Mucosa of descending colon (tissue), 3 donors: Measurements from ENCODE around the gene OR52A5. TPM values are rescaled to one million over a fixed set of nuclear protein-coding genes. Genes with fewer than 3 reads are reported as not detected.

Source experiments
- ATAC-seq: fragments of 200-7000 bp; cut with Tn5 transposase; one replicate; pipeline ENCODE4 v1.9.1; 2020; ENCODE audit warnings: mild to moderate bottlenecking, moderate library complexity
- DNase-seq, 3 donors: peaks; one replicate each; pipeline ENCODE4 v3.0.0-alpha.2; 2020
- H3K36me3 ChIP-seq: fragments of 200-600 bp; one replicate; pipeline ENCODE4 v1.8.0; 2021; ENCODE audit warnings: low read depth, mild to moderate bottlenecking
- H3K4me1 ChIP-seq: fragments of 200-600 bp; one replicate; pipeline ENCODE4 v1.8.0; 2021; ENCODE audit warnings: low read depth, mild to moderate bottlenecking
- H3K4me3 ChIP-seq: fragments of 200-600 bp; one replicate; pipeline ENCODE4 v1.8.0; 2021; ENCODE audit warnings: mild to moderate bottlenecking
- H3K9me3 ChIP-seq: fragments of 200-600 bp; one replicate; pipeline ENCODE4 v1.8.0; 2021; ENCODE audit warnings: mild to moderate bottlenecking
- intact Hi-C, 2 donors: fragments of 100-400 bp; cut with DNase I in 1 of 2; cut with micrococcal nuclease in 1 of 2; formaldehyde crosslinking; loops; one replicate each; pipeline versions ENCODE4 v1.11.0 to v1.11.1; 2022; cut with DNase I, micrococcal nuclease
- total RNA-seq, 3 donors: library from RNA; stranded (reverse); fragmentation: NEBNext Ultra II Directional in 2 of 3; extraction: Animal tissue kit (Norgen Biotek cat#: 25700) in 2 of 3; gene quantifications; one replicate each; pipeline versions ENCODE4 v1.2.1 to v1.2.4, GENCODE V29; 2021 to 2023
- TF ChIP-seq, protein P1 (sequence below): fragments of 200-600 bp; IDR thresholded peaks from one replicate; pipeline ENCODE4 v1.8.0; 2022; ENCODE audit warnings: antibody characterized with exemption, mild to moderate bottlenecking
- donor health status: DM: no; HTN: no; CAD: no; lungs with moderate emphysema.
- donor health status: DM: no; HTN: no; CAD: no.
- donor health status: DM: no; HTN: yes; CAD: no.

The OR52A5 gene
- total RNA-seq, 3 donors from 2014 or later = not detected

DNA sequence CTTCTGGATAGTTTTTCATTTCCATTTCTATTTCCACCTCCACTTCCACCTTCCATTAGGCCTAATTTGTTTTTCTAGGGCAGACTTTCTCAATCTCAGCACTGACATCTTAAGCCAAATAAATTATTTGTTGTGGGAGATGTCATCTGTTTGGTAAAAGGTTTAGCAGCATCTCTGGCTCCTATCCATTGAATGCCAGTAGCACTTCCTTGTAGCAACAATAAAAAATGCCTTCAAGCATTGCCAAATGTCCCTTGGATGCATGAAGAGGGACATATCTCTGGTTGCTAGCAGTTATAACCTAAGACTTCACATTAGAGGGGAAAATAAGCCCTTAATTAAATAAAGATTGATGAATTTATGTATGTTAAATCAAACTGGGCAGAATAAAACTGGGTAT is 1.9 kb downstream of the OR52A5 start:
- H3K36me3 ChIP-seq = no peaks in the 10 kb centered on the region
- no peak for ATAC-seq
- intact Hi-C loops = no loop called here

DNA sequence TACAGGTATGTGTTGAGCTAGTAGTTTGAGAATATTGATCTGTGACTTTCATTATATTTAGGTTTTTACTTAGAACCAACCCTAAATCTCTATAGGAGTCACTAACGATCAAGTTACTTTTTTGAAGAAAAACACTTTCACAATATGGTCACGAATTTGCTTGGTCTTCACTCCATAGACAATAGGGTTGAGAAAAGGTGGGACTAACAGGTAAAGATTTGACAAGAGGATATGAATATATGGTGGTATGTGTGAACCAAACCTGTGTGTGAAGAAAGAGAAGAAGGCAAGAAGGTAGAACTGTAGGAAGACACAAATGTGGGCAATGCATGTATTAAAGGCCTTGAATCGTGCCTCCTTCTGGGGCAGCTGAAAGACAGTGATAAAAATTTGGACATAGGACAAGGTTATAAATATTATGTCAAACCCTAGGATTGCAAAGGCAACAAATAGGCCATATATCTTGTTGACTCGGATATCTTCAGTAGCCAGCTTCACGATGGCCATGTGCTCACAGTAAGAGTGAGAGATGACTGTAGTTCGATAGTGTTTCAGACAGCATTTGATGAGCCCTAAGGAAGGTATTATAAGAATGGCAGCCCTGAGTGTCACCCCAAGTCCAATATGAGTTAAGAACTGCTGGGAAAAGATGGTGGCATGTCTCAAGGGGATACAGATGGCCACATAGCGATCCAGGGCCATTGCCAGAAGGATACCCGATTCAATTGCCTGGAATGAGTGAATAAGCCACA is 6.4 kb downstream of the OR52A5 start:
- intact Hi-C loops = no loop called here

More for the DNA sequence above, 1.9 kb downstream of the OR52A5 start:
- no peak overlapping the region for H3K4me3 ChIP-seq
- no peaks in the 10 kb centered on the region for H3K4me1 ChIP-seq
- H3K9me3 ChIP-seq = no peaks in the 10 kb centered on the region
- TF ChIP-seq, protein P1, sequence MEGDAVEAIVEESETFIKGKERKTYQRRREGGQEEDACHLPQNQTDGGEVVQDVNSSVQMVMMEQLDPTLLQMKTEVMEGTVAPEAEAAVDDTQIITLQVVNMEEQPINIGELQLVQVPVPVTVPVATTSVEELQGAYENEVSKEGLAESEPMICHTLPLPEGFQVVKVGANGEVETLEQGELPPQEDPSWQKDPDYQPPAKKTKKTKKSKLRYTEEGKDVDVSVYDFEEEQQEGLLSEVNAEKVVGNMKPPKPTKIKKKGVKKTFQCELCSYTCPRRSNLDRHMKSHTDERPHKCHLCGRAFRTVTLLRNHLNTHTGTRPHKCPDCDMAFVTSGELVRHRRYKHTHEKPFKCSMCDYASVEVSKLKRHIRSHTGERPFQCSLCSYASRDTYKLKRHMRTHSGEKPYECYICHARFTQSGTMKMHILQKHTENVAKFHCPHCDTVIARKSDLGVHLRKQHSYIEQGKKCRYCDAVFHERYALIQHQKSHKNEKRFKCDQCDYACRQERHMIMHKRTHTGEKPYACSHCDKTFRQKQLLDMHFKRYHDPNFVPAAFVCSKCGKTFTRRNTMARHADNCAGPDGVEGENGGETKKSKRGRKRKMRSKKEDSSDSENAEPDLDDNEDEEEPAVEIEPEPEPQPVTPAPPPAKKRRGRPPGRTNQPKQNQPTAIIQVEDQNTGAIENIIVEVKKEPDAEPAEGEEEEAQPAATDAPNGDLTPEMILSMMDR = no peak
- DNase-seq = no peak

DNA sequence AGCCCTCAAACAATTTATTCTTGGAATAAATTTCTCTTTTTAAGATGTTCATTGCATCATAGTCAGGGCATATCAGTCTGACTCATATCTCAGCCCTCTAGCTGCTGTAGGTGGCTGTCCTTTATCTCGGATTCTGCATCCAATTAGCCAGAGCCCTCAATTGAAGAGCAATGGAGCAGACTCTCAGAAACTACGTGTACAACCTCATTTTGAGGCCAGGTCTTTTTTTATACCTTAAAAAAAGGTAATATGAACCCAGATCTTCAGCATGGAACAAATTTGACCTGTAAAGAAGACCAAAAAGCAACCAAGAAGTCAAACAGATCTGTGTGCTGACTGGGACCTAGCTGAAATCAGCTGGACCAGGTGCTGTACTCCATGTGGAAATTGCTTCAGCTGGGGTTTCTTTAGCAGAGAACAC is 8.7 kb downstream of the OR52A5 start:
- Histone ChIP-seq H3K4me3 (no peak overlapping the region), H3K9me3 (no peaks in the 10 kb centered on the region), H3K36me3 (no peaks in the 10 kb centered on the region), H3K4me1 (no peaks in the 10 kb centered on the region)
- ATAC-seq = no peak
- TF ChIP-seq, protein P1 = no peak
- DNase-seq = no peak
- intact Hi-C loops = loop anchor here in 1 of 2 donors (10.0 kb wide), 1 partner anchor 255 kb away; the partner anchor contains the start of gene OR51M1

More for the DNA sequence above, 6.4 kb downstream of the OR52A5 start:
- no peaks in the 10 kb centered on the region for H3K36me3 ChIP-seq
- DNase-seq (no peak), ATAC-seq (no peak)
- H3K4me3 ChIP-seq = no peak overlapping the region
- H3K4me1 ChIP-seq = no peaks in the 10 kb centered on the region
- TF ChIP-seq, protein P1 = no peak
- H3K9me3 ChIP-seq = no peaks in the 10 kb centered on the region

DNA sequence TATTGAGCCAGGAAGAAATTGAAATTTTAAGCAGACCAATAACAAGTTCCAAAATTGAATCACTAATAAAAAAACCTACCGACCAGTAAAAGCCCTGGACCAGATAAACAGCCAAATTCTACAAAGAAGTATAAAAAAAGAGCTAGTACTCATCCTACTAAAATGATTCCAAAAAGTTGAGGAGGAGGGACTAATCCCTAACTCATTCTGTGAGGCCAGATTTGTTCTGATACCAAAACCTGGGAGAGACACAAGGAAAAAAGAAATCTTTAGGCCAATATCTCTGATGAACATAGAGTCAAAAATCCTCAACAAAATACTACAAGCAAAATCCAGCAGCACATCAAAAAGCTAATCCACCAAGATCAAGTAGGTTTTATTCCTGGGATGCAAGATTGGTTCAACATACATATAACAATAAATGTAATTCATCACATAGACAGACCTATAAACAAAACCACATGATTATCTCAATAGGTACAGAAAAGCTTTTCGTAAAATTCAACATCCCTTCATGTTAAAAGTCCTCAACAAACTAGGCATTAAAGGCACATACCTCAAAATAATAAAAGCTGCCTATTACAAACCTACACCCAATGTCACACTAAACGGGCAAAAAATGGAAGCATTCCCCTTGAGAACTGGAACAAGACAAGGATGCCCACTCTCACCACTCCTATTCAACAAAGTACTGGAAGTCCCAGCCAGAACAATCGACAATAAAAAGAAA is 13.1 kb downstream of the OR52A5 start:
- intact Hi-C loops = loop anchor here in 1 of 2 donors (5.0 to 10.0 kb wide), 2 partner anchors 260 to 682 kb away; partner anchors contain the start of genes OR51M1 and OR52N2
- ATAC-seq (no peak), DNase-seq (no peak)
- Histone ChIP-seq H3K4me3 (no peak overlapping the region), H3K36me3 (no peaks in the 10 kb centered on the region), H3K9me3 (no peaks in the 10 kb centered on the region), H3K4me1 (no peaks in the 10 kb centered on the region)
- TF ChIP-seq, protein P1 = no peak

DNA sequence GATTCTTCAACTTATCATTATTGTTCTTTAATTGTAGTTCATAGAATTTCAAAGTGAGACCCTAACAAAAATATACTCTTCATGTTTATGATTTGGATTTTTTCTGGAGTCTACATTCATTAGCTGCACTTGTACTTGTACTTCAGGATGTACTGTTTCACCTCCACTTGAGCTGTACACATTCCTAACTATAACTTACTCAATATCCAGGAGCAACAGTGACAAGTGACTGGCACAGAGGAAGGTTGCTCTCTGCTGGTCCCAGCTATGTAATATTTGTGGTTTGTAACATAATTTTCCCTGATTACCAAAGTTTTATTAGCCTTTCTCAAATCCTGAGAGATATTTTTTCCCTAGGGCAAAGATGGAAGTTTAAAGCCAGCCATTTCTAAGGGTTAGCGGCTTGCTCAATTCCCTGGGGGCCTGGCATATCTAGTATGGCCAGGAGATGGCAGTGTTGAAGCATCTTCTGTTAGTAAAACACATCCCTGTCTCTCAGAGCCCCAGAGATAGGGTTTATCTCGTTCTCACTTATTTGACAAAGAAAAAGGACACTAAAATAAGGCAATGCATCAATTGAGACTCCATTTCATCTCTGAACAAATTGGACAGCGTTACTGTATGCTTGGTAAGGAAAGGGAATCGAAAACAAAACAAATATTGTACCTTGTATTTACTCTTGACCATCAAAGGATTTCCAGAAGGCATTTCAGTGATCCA is 14.2 kb downstream of the OR52A5 start:
- no peaks in the 10 kb centered on the region for H3K9me3 ChIP-seq
- peak; percentile 66 for ATAC-seq
- no peaks in the 10 kb centered on the region for H3K36me3 ChIP-seq
- intact Hi-C loops = loop anchor here in 1 of 2 donors (5.0 to 10.0 kb wide), 2 partner anchors 261 to 683 kb away; partner anchors contain the start of genes OR51M1 and OR52N2
- DNase-seq = peak in 2 of 3 donors; percentile 31 to 72
- TF ChIP-seq, protein P1 = peak; percentile 51
- H3K4me3 ChIP-seq = no peak overlapping the region
- H3K4me1 ChIP-seq = no peaks in the 10 kb centered on the region
